SU-DHL-6 (cell line): ENCODE measurements around the gene RPLP1.

Experiments used
- CTCF ChIP-seq: fragments of 200-600 bp; sonication (generic); IDR thresholded peaks from one replicate; pipeline ENCODE4 v1.5.1; 2017; ENCODE audit warnings: antibody characterized with exemption, mild to moderate bottlenecking, low read length, moderate library complexity; ENCODE audit not compliant: insufficient read depth, poor library complexity, severe bottlenecking
- EZH2phosphoT487 ChIP-seq: fragments of 200-600 bp; sonication (generic), shearing (Covaris generic); conservative IDR thresholded peaks from 2 replicates; pipeline ENCODE4 v1.6.1; 2018; ENCODE audit warnings: mild to moderate bottlenecking, antibody characterized with exemption, low read length, moderate library complexity, mixed read lengths

- no peak for TF ChIP-seq EZH2phosphoT487
- no peak for TF ChIP-seq CTCF
Observed at GRCh38 chr15:69417581-69417980, 35.0 kb upstream of the RPLP1 start.
